Nephron progenitor cell (in vitro differentiated cells): ENCODE measurements around the gene KLK15.

Experiments used
- DNase-seq: peaks from one replicate; pipeline ENCODE4 v3.0.0; 2021
- H3K27ac Mint-ChIP-seq: 2 replicates; pipeline ENCODE4 v1.8.0; 2021; ENCODE audit warnings: mild to moderate bottlenecking, moderate library complexity, mixed read lengths
- H3K27me3 Mint-ChIP-seq: 2 replicates; pipeline ENCODE4 v1.8.0; 2021; ENCODE audit warnings: mild to moderate bottlenecking, low read depth, mixed read lengths; ENCODE audit not compliant: poor library complexity
- H3K36me3 Mint-ChIP-seq: 2 replicates; pipeline ENCODE4 v1.8.0; 2021; ENCODE audit warnings: low read depth, mixed read lengths
- H3K4me1 Mint-ChIP-seq: 2 replicates; pipeline ENCODE4 v1.8.0; 2021; ENCODE audit warnings: mixed read lengths
- H3K4me3 Mint-ChIP-seq: 2 replicates; pipeline ENCODE4 v1.8.0; 2021; ENCODE audit warnings: mild to moderate bottlenecking, moderate library complexity, mixed read lengths
- H3K9me3 Mint-ChIP-seq: 2 replicates; pipeline ENCODE4 v1.8.0; 2021; ENCODE audit warnings: mild to moderate bottlenecking, moderate library complexity, mixed read lengths
- TF ChIP-seq, protein P1 (sequence below): fragments of 200-600 bp; sonication (generic); IDR thresholded peaks from 2 replicates; pipeline ENCODE4 v1.5.0; 2021; ENCODE audit warnings: antibody characterized with exemption

The KLK15 gene

DNA sequence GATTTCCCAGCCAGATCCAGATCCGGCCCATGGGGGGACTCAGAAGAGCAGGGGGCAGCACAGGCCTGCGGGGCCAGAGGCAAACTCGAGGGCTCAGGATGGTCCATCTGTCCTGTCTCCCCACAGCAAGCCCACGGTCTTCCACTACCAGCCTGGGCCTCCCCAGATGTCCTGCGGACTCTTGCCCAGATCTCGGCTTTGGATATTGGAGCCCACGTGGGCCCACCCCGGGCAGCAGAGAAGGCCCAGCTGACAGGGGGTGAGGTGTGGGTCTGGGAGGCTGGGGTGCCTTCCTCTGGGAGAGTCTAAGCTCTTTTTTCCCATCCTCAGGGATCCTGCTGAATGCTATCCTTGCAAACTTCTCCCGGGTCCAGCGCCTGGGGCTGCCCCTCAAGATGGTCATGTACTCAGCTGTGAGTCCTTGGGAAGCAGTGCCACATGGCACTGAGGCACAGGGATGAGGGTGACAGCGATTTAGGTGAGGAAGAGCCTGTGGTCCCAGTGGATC is 39.8 kb downstream of the KLK15 start:
- Mint-ChIP-seq H3K27me3 (no peaks in the 10 kb centered on the region), H3K36me3 (no peaks in the 10 kb centered on the region), H3K27ac (no peak overlapping the region), H3K4me1 (peaks cover 8% of the 10 kb centered on the region), H3K4me3 (no peak overlapping the region), H3K9me3 (no peaks in the 10 kb centered on the region)
- TF ChIP-seq, protein P1, sequence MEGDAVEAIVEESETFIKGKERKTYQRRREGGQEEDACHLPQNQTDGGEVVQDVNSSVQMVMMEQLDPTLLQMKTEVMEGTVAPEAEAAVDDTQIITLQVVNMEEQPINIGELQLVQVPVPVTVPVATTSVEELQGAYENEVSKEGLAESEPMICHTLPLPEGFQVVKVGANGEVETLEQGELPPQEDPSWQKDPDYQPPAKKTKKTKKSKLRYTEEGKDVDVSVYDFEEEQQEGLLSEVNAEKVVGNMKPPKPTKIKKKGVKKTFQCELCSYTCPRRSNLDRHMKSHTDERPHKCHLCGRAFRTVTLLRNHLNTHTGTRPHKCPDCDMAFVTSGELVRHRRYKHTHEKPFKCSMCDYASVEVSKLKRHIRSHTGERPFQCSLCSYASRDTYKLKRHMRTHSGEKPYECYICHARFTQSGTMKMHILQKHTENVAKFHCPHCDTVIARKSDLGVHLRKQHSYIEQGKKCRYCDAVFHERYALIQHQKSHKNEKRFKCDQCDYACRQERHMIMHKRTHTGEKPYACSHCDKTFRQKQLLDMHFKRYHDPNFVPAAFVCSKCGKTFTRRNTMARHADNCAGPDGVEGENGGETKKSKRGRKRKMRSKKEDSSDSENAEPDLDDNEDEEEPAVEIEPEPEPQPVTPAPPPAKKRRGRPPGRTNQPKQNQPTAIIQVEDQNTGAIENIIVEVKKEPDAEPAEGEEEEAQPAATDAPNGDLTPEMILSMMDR: no peak
- no peak for DNase-seq

DNA sequence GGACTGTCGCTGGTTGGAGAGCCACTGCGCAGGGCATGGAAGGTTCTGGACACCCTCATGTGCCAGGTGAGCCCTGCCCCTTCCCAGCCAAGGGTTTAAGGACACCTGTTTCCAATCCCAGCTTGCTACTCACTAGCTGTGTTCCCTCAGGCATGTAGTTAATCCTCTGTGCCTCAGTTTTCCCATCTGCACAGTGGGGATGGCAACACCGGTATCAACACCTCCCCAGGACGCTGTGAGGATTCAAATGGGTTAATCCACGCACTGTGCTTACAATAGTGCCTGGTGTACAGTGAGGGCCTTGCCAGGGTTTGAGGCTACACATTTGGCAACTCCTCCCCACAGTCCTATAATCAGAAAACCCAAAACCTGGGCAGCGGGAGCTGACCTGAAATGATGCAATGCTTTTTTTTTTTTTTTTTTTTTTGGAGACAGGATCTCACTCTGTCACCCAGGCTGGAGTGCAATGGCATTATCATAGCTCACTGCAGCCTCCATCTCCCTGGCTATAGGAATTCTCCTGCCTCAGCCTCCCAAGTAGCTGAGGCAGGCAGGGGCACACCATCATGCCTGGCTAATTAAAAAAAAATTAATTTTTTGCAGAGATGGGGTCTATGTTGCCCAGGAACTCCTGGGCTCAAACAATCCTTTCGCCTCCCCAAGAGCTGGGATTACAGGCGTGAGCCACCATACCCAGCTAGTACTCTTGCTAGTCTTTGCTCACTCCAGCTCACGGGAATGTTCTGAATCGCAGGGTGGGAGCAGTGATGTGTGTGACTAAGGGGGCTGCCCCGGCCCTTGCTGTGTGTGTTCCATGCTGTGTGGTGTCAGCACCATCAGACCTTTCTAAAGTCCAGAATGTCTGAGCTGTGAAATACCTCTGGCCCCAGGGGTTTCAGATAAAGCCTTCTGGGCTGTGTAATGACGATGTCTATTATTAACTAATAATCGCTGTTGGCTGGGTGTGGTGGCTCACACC is 40.8 kb downstream of the KLK15 start:
- Mint-ChIP-seq H3K27ac (no peak overlapping the region), H3K4me3 (no peak overlapping the region), H3K27me3 (peaks cover 3% of the 10 kb centered on the region), H3K4me1 (peaks cover 8% of the 10 kb centered on the region), H3K9me3 (no peaks in the 10 kb centered on the region), H3K36me3 (no peaks in the 10 kb centered on the region)
- TF ChIP-seq, protein P1: no peak
- no peak for DNase-seq

DNA sequence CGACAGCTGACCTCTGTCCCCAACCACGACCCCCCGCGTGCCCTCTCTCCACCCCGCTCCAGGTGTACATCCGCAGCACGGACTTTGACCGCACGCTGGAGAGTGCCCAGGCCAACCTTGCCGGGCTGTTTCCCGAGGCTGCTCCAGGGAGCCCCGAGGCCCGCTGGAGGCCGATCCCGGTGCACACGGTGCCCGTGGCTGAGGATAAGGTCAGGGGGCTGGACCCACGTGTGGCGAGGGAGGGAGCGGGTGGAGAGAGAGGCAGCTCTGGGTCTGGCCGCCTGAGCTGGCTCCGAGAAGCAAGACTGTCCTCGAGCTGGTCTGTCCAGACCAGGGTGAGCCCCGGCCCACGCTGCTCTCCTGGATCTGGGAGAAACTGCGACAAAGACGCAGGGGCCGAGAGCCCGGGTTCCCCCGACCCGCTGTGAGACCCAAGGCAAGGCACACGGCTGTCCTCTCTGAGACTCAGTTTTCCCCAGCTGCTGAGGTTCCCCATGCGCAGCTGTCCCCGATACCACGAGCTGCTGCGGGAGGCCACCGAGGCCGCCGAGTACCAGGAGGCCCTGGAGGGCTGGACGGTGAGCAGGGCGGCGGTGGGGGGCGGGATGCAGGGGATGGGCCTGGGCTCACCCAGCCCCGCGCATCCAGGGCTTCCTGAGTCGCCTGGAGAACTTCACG is 41.6 kb downstream of the KLK15 start:
- H3K27ac Mint-ChIP-seq: no peak overlapping the region
- H3K4me3 Mint-ChIP-seq: no peak overlapping the region
- no peak for DNase-seq
- H3K9me3 Mint-ChIP-seq: no peaks in the 10 kb centered on the region
- peaks cover 3% of the 10 kb centered on the region for H3K27me3 Mint-ChIP-seq
- H3K36me3 Mint-ChIP-seq: no peaks in the 10 kb centered on the region
- H3K4me1 Mint-ChIP-seq: peaks cover 8% of the 10 kb centered on the region
- TF ChIP-seq, protein P1: no peak

DNA sequence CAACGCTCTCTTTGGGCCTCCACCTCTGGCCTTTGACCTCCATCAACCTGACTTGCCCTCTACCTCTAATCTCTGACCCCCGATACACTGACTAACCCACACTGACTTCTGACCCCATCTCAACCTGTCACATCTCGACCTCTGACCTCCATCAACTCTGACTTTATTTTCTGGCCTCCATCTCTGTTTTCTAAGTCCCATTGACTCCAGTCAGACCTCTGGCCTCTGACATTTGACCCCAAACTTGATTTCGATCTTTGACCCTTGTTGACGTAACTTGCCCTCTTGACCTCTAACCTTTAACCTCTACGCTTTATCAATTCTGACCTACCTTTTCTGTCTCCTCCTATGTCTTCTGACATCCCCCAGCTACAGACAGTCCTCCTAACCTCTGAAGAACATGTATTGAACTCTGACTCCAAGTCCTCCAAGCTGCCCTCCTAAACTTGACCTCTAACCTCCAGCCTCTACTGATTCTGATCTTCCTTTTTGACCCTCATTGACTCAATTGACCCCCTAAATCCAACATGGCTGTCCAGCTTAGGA is 42.4 kb downstream of the KLK15 start:
- no peaks in the 10 kb centered on the region for H3K36me3 Mint-ChIP-seq
- H3K27me3 Mint-ChIP-seq: peaks cover 3% of the 10 kb centered on the region
- H3K4me3 Mint-ChIP-seq: no peak overlapping the region
- DNase-seq: no peak
- no peaks in the 10 kb centered on the region for H3K9me3 Mint-ChIP-seq
- peaks cover 12% of the 10 kb centered on the region for H3K4me1 Mint-ChIP-seq
- TF ChIP-seq, protein P1: no peak
- H3K27ac Mint-ChIP-seq: no peak overlapping the region

DNA sequence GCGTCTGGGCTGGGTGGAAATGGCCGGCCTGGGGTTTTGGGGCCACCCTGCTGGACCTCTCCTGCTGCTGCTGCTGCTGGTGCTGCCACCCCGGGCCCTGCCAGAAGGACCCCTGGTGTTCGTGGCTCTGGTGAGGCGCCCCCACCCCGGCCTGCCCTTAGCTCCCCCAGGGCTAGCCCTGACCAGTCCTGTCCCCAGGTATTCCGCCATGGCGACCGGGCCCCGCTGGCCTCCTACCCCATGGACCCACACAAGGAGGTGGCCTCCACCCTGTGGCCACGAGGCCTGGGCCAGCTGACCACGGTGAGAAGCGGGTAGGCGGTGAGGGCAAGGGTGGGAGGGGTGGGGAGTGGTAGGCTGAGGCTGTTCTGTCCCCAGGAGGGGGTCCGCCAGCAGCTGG is 43.0 kb downstream of the KLK15 start, which contains the start of gene ACP4:
ACP4 (plus strand) TSS at position 20 of the 400 bp plus-strand sequence; CDS start at position 20, 0 bp downstream.
- H3K4me1 Mint-ChIP-seq: peaks cover 18% of the 10 kb centered on the region
- H3K27ac Mint-ChIP-seq: no peak within 1 kb of the TSS
- no peaks in the 10 kb centered on the region for H3K36me3 Mint-ChIP-seq
- H3K9me3 Mint-ChIP-seq: no peaks in the 10 kb centered on the region
- peaks cover 3% of the 10 kb centered on the region for H3K27me3 Mint-ChIP-seq
- H3K4me3 Mint-ChIP-seq: no peak within 1 kb of the TSS
- DNase-seq: no peak
- TF ChIP-seq, protein P1: no peak
